ENCODE results near the gene SACM1L. TPM values are rescaled to one million over a fixed set of nuclear protein-coding genes. Genes with fewer than 3 reads are reported as not detected.

SACM1L gene
- total and polyA plus RNA-seq, 2 of the 4 experiments (the other 2 are of a cell fraction): 19.0 to 40.9 TPM

GRCh38 chr3:45783667-45784066 is 94.5 kb downstream of the SACM1L start:
- Histone ChIP-seq H3K56ac (ENCODE audit: extremely low read depth, insufficient read depth, low read length) (no peak overlapping the region), H2BK20ac (ENCODE audit: low read depth, low read length) (no peak overlapping the region), H2BK5ac (ENCODE audit: low read depth, low read length, poor library complexity, severe bottlenecking) (no peak overlapping the region), H4K5ac (ENCODE audit: low read depth, low read length) (no peak overlapping the region), H4K20me1 (ENCODE audit: insufficient read depth, low read length) (no peaks in the 10 kb centered on the region), H2BK15ac (ENCODE audit: low read depth, low read length) (no peak overlapping the region), H3K4me2 (ENCODE audit: low read depth, low read length) (no peak overlapping the region), H2BK120ac (ENCODE audit: low read depth, low read length) (no peak overlapping the region), H3K9me3 (ENCODE audit: control insufficient read depth, insufficient read depth, low read length) (peaks cover 7% of the 10 kb centered on the region), H2AK5ac (ENCODE audit: low read depth, low read length) (no peak overlapping the region), H2AFZ (replicated peaks; ENCODE audit: low read length, poor library complexity) (no peak overlapping the region), H3K27ac (ENCODE audit: insufficient read depth, low read length) (no peak overlapping the region), H3K27me3 (ENCODE audit: control insufficient read depth, insufficient read depth, low read length) (peaks cover 66% of the 10 kb centered on the region), H3K9ac (ENCODE audit: low read depth, low read length) (no peak overlapping the region), H3K79me1 (ENCODE audit: low read depth in 1 of 2, low read length in 2 of 2) (no peaks in the 10 kb centered on the region), H3K9me1 (ENCODE audit: insufficient read depth, low read length) (peaks cover 2% of the 10 kb centered on the region; the same call in 1 of the 2 replicates), H3K23ac (ENCODE audit: low read depth, low read length) (no peak overlapping the region), H4K91ac (ENCODE audit: insufficient read depth, low read depth, low read length) (no peak overlapping the region), H3K4ac (ENCODE audit: low read depth, low read length) (no peak overlapping the region), H3K4me3 (ENCODE audit: insufficient read depth, low read depth, low read length) (no peak overlapping the region), H3K18ac (ENCODE audit: low read depth, low read length) (no peak overlapping the region), H3K36me3 (ENCODE audit: control insufficient read depth, insufficient read depth, low read length) (no peaks in the 10 kb centered on the region), H2AK9ac (replicated peaks; ENCODE audit: low read depth, low read length, poor library complexity) (no peak overlapping the region), H3K14ac (replicated peaks; ENCODE audit: low read depth, low read length) (no peak overlapping the region), H4K8ac (ENCODE audit: low read depth in 2 of 2, low read length in 2 of 2) (no peak overlapping the region), H3K4me1 (ENCODE audit: control insufficient read depth, insufficient read depth, low read length) (no peaks in the 10 kb centered on the region)
- ATAC-seq (ENCODE audit: low read depth): no peak
- intact Hi-C loops (cut with micrococcal nuclease): no loop called here
- dilution Hi-C loops (cut with HindIII; ENCODE audit: low sequenced_read_pairs, unreplicated experiment): no loop called here
- TF ChIP-seq MXI1 (IDR thresholded peaks at IDR 0.05; ENCODE audit: borderline replicate concordance, low read depth, low read length): no peak
- no peak for TF ChIP-seq FOS (IDR thresholded peaks at IDR 0.05; ENCODE audit: low read depth, low read length)
- no peak for TF ChIP-seq RFX5 (IDR thresholded peaks at IDR 0.05; ENCODE audit: low read depth, low read length)
- TF ChIP-seq CTCF (conservative IDR thresholded peaks at IDR 0.05; ENCODE audit: low read depth, low read length): no peak
- no peak for TF ChIP-seq CHD1 (IDR thresholded peaks at IDR 0.05; ENCODE audit: low read depth, low read length)
- TF ChIP-seq MAFK (IDR thresholded peaks at IDR 0.05; ENCODE audit: low read depth, low read length): no peak
- no peak for TF ChIP-seq RCOR1 (IDR thresholded peaks at IDR 0.05; ENCODE audit: insufficient replicate concordance, low read length)
- no peak for TF ChIP-seq BHLHE40 (IDR thresholded peaks at IDR 0.05; ENCODE audit: low read depth, low read length)
- TF ChIP-seq SMC3 (IDR thresholded peaks at IDR 0.05; ENCODE audit: low read depth, low read length): no peak
- TF ChIP-seq ELK1 (IDR thresholded peaks at IDR 0.05; ENCODE audit: borderline replicate concordance, low read depth, low read length): no peak
- TF ChIP-seq POLR2A (IDR thresholded peaks at IDR 0.05; ENCODE audit: low read depth, low read length): no peak
- TF ChIP-seq USF2 (IDR thresholded peaks at IDR 0.05; ENCODE audit: low read depth, low read length): no peak
- TF ChIP-seq CEBPB (IDR thresholded peaks at IDR 0.05; ENCODE audit: low read depth, low read length): no peak
- ChIA-PET CTCF (no interaction called here), POLR2A (ENCODE audit: unreplicated experiment) (no interaction called here)
- no peak for DNase-seq
- BruUV-seq (replicated peaks): no TSS peak
- in situ Hi-C loops (cut with MboI; ENCODE audit: low sequenced_read_pairs): no loop called here
- 76% methylated on average over 3 of the region's 3 CpGs; no CpG with 5 or more reads in 1 of the 2 experiments for WGBS, 2 experiments (ENCODE audit: extremely low coverage in 2 of 2, insufficient read length in 1 of 2)

All from IMR-90 (cell line).